Tibial nerve (tissue), 3 donors: ENCODE results near the gene NR2E1.

Source experiments
- POLR2A ChIP-seq, 2 donors: fragments of 450-650 bp; IDR thresholded peaks; one replicate each; pipeline ENCODE4 v1.6.1; 2017; ENCODE audit warnings: antibody characterized with exemption in 2 of 2, mild to moderate bottlenecking in 2 of 2, moderate library complexity in 2 of 2
- TF ChIP-seq, protein P1 (sequence below), 5 experiments: fragments of 200-600 bp in 3 of 5; fragments of 450-650 bp in 2 of 5; sonication (generic) in 3 of 5; IDR thresholded peaks; one replicate each; pipeline ENCODE4 v1.5.1; 2016 to 2019; ENCODE audit warnings: antibody characterized with exemption in 5 of 5, mild to moderate bottlenecking in 3 of 5, moderate library complexity in 2 of 5

DNA sequence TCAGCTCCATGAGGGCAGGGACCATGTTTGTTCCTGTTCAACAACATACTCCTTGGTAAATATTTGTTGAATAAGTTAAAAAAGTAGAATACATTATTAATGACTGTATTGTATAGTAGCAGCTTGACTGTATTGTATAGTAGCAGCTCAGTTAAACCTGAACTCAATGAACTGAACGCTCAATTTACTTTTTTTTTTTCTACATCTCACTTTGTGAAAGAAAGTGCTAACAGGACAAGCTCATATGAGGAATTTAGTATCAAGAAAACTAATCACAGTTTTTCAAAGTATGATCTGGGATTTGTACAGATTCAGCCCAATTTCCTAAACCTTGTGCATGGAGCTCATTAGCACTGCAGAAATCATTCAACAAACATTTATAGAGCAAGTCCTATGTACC lies 38.8 kb upstream of the NR2E1 start:
- TF ChIP-seq, protein P1, sequence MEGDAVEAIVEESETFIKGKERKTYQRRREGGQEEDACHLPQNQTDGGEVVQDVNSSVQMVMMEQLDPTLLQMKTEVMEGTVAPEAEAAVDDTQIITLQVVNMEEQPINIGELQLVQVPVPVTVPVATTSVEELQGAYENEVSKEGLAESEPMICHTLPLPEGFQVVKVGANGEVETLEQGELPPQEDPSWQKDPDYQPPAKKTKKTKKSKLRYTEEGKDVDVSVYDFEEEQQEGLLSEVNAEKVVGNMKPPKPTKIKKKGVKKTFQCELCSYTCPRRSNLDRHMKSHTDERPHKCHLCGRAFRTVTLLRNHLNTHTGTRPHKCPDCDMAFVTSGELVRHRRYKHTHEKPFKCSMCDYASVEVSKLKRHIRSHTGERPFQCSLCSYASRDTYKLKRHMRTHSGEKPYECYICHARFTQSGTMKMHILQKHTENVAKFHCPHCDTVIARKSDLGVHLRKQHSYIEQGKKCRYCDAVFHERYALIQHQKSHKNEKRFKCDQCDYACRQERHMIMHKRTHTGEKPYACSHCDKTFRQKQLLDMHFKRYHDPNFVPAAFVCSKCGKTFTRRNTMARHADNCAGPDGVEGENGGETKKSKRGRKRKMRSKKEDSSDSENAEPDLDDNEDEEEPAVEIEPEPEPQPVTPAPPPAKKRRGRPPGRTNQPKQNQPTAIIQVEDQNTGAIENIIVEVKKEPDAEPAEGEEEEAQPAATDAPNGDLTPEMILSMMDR (IDR thresholded peaks at IDR 0.05), result no peak
- no peak for TF ChIP-seq POLR2A (IDR thresholded peaks at IDR 0.05)
